K562 (cell line): ENCODE results near the gene DALRD3. TPM values are rescaled to one million over a fixed set of nuclear protein-coding genes. Genes with fewer than 3 reads are reported as not detected.

Experiments used
- ATAC-seq: fragments of 200-7000 bp; cut with Tn5 transposase; 3 replicates; pipeline ENCODE4 v1.9.1; 2020; ENCODE audit warnings: moderate library complexity
- BruUV-seq: library from RNA; stranded (reverse); fragments of 400-500 nt; replicated peaks from 2 replicates; lab custom pipeline; 2021; lab: Mats Ljungman, UMichigan
- CTCF ChIA-PET: fragments of 300-600 bp; formaldehyde crosslinking; extraction: SDS; loops from one replicate; lab custom pipeline; 2021; ENCODE audit warnings: low intra/inter-chr PET ratio; lab: Yijun Ruan, JAX
- POLR2A ChIA-PET: fragments of 300-600, 350-650 bp; sonication (Branson Sonifier 250); formaldehyde crosslinking; extraction: SDS; loops from one replicate; lab custom pipeline; 2021; ENCODE audit warnings: antibody characterized with exemption, inconsistent platforms; lab: Yijun Ruan, JAX
- DNase-seq, 4 experiments: peaks; one replicate each; pipeline versions ENCODE4 v3.0.0 to v3.0.0-alpha.2; 2011 to 2018; ENCODE audit warnings: low spot score in 3 of 4, mixed read lengths in 3 of 4; ENCODE audit errors: extremely low read depth in 1 of 4
- FAIRE-seq: peaks from 2 replicates; lab custom pipeline; 2011; peaks lifted over from hg19 to GRCh38; lab: Jason Lieb, UNC
- H2AFZ ChIP-seq: 2 replicates; pipeline ENCODE4 v1.6.0; 2011; ENCODE audit warnings: low read depth, low read length, control low read depth, inconsistent platforms
- H3K27ac ChIP-seq: fragments of 200-600 bp; 3 replicates; pipeline ENCODE4 v1.8.0; 2011; ENCODE audit warnings: low read depth, mild to moderate bottlenecking, control low read depth, inconsistent platforms, low read length, moderate library complexity, mixed read lengths; ENCODE audit errors: extremely low read depth
- H3K27me3 ChIP-seq, 2 experiments: fragments of 300-600 bp in 1 of 2; 2 replicates in 1 of 2; 3 replicates in 1 of 2; pipeline versions ENCODE4 v1.6.0 to v1.8.0; 2011; ENCODE audit warnings: inconsistent platforms in 2 of 2, low read length in 2 of 2, mild to moderate bottlenecking in 1 of 2, mixed read lengths in 1 of 2, moderate library complexity in 1 of 2; ENCODE audit not compliant: control insufficient read depth in 2 of 2, insufficient read depth in 2 of 2
- H3K36me3 ChIP-seq: fragments of 300-600 bp; 3 replicates; pipeline ENCODE4 v1.8.0; 2011; ENCODE audit warnings: mild to moderate bottlenecking, low read length, inconsistent platforms; ENCODE audit not compliant: control insufficient read depth, insufficient read depth
- H3K4me1 ChIP-seq, 2 experiments: fragments of 200-600 bp in 1 of 2; replicated peaks in 1 of 2; 2 replicates in 1 of 2; 3 replicates in 1 of 2; pipeline versions ENCODE4 v1.5.1 to v1.8.0; 2011; ENCODE audit warnings: inconsistent platforms in 2 of 2, low read length in 2 of 2, mild to moderate bottlenecking in 1 of 2, mixed read lengths in 1 of 2, moderate library complexity in 1 of 2; ENCODE audit not compliant: control insufficient read depth in 2 of 2, insufficient read depth in 2 of 2
- H3K4me2 ChIP-seq: 2 replicates; pipeline ENCODE4 v1.6.1; 2011; ENCODE audit warnings: low read length, control low read depth, inconsistent platforms, mixed read lengths; ENCODE audit not compliant: insufficient read depth
- H3K4me3 ChIP-seq: fragments of 200-600 bp; sonication (generic), shearing (Covaris generic); 2 replicates; pipeline ENCODE4 v1.5.1; 2016; ENCODE audit warnings: control low read depth, inconsistent platforms
- H3K79me2 ChIP-seq: fragments of 200-600 bp; 3 replicates; pipeline ENCODE4 v1.8.0; 2011; ENCODE audit warnings: low read length, inconsistent platforms; ENCODE audit not compliant: control insufficient read depth, insufficient read depth
- H3K9ac ChIP-seq, 2 experiments: 2 replicates each; pipeline versions ENCODE4 v1.6.0 to v1.6.1; 2011; ENCODE audit warnings: low read depth in 2 of 2, low read length in 2 of 2, control low read depth in 1 of 2, inconsistent platforms in 1 of 2, mild to moderate bottlenecking in 1 of 2, mixed read lengths in 1 of 2; ENCODE audit not compliant: insufficient read depth in 1 of 2
- H3K9me1 ChIP-seq: one replicate; pipeline ENCODE4 v1.6.0; 2011; ENCODE audit warnings: inconsistent platforms, mild to moderate bottlenecking, low read length, moderate library complexity; ENCODE audit not compliant: control insufficient read depth, insufficient read depth
- H3K9me3 ChIP-seq: replicated peaks from 2 replicates; pipeline ENCODE4 v1.5.1; 2011; ENCODE audit warnings: low read depth, low read length, inconsistent platforms; ENCODE audit not compliant: control insufficient read depth, insufficient read depth
- H4K20me1 ChIP-seq: replicated peaks from 2 replicates; pipeline ENCODE4 v1.6.1; 2011; ENCODE audit warnings: low read length, inconsistent platforms, mixed read lengths; ENCODE audit not compliant: control insufficient read depth, insufficient read depth
- BRD4 ChIP-seq: fragments of 200-600 bp; sonication (generic); IDR thresholded peaks from 2 replicates; pipeline ENCODE4 v1.6.1; 2017; ENCODE audit warnings: inconsistent platforms
- STAT5B ChIP-seq: fragments of 250-450 bp; sonication (Bioruptor Pico); IDR thresholded peaks from 2 replicates; pipeline ENCODE4 v1.8.0; 2021; ENCODE audit warnings: mild to moderate bottlenecking, inconsistent platforms
- WGBS: fragments of 100-300 bp; shearing (Covaris generic); methylation state at CpG from one replicate; pipeline ENCODE4 v1.1.6; 2016; ENCODE audit warnings: low coverage, mixed read lengths; ENCODE audit not compliant: insufficient coverage; ENCODE audit errors: missing lambda C conversion rate; 5-methylcytosine and 5-hydroxymethylcytosine counted together
- in situ Hi-C: fragments of 300-500 bp; cut with MboI; formaldehyde crosslinking; loops from 4 replicates; pipeline ENCODE4 v1.15.0; 2018; ENCODE audit warnings: inconsistent platforms, mixed read lengths
- intact Hi-C: fragments of 100-400 bp; cut with micrococcal nuclease; formaldehyde crosslinking; loops from 2 replicates; pipeline ENCODE4 v1.14.2; 2022
- polyA plus RNA-seq, 8 experiments: library from polyadenylated mRNA; depleted of rRNA in 4 of 8; stranded (reverse) in 5 of 8; unstranded in 3 of 8; fragments of >200 nt; fragmentation: Nextera tagmentation in 2 of 8; fragmentation: Illumina TruSeq in 1 of 8; extraction: Ambion mirVana in 2 of 8; extraction: Trizol in 1 of 8; gene quantifications; 2 replicates each; pipeline versions ENCODE4 v1.2.1 to v1.2.3, GENCODE V29; 2011 to 2014; ENCODE audit warnings: inconsistent platforms in 1 of 8, missing spikeins in 1 of 8
- total RNA-seq, 7 experiments: library from RNA; depleted of rRNA in 6 of 7; stranded (reverse); fragments of >200 nt in 6 of 7; fragmentation: Illumina TruSeq in 2 of 7; extraction: Trizol in 2 of 7; gene quantifications; 2 replicates each; pipeline versions ENCODE4 v1.2.1 to v1.2.3, GENCODE V29; 2011 to 2021; ENCODE audit warnings: low replicate concordance in 1 of 7
- TF ChIP-seq, protein P1 (sequence below), 3 experiments: IDR thresholded peaks in 2 of 3; conservative IDR thresholded peaks in 1 of 3; 2 replicates each; pipeline ENCODE4 v1.5.1; 2011 to 2012; ENCODE audit warnings: low read length in 3 of 3, mild to moderate bottlenecking in 3 of 3, control low read depth in 2 of 3, improper control_type of control experiment in 1 of 3, inconsistent platforms in 1 of 3, low read depth in 1 of 3, mixed read lengths in 1 of 3, moderate library complexity in 1 of 3; ENCODE audit not compliant: insufficient read depth in 2 of 3
- TF ChIP-seq, protein P2 (sequence below): fragments of 450-650 bp; formaldehyde crosslinking; conservative IDR thresholded peaks from 2 replicates; pipeline ENCODE4 v1.4.0; 2022; ENCODE audit warnings: mild to moderate bottlenecking, missing genetic modification characterization

DALRD3 gene
- total and polyA plus RNA-seq, 9 of the 15 experiments (the other 6 are each of a cell fraction or from before 2014, with no cell fraction given) = 6.6 to 31.3 (median 14.4) TPM

DNA sequence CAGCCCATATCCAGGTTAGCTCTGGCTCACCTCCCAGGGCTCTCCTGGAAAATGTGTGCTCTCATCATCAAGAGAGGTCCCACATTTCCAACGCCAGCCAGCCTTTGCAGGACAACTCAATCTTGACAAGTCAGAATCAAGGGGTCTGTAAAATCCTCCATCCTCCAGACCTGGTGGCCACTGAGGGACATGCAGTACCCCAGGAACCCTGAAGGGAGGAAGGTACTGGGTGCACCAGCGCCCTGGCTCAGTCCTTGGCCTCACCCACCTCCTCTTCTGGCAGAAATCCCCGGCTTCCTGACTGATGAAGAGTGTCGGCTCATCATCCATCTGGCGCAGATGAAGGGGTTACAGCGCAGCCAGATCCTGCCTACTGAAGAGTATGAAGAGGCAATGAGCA, 17.2 kb downstream of the DALRD3 start:
- DNase-seq = no peak
- no peaks in the 10 kb centered on the region for H4K20me1 ChIP-seq
- peaks cover under 1% of the 10 kb centered on the region; the same call in 1 of the 3 replicates for H3K79me2 ChIP-seq
- FAIRE-seq = no peak
- no peaks in the 10 kb centered on the region for H3K36me3 ChIP-seq
- H3K4me1 ChIP-seq = peaks cover 13 to 27% of the 10 kb centered on the region in 2 experiments; a peak in 4 of 5 replicates
- intact Hi-C loops = no loop called here
- no peak overlapping the region for H3K4me3 ChIP-seq
- TF ChIP-seq, protein P1, sequence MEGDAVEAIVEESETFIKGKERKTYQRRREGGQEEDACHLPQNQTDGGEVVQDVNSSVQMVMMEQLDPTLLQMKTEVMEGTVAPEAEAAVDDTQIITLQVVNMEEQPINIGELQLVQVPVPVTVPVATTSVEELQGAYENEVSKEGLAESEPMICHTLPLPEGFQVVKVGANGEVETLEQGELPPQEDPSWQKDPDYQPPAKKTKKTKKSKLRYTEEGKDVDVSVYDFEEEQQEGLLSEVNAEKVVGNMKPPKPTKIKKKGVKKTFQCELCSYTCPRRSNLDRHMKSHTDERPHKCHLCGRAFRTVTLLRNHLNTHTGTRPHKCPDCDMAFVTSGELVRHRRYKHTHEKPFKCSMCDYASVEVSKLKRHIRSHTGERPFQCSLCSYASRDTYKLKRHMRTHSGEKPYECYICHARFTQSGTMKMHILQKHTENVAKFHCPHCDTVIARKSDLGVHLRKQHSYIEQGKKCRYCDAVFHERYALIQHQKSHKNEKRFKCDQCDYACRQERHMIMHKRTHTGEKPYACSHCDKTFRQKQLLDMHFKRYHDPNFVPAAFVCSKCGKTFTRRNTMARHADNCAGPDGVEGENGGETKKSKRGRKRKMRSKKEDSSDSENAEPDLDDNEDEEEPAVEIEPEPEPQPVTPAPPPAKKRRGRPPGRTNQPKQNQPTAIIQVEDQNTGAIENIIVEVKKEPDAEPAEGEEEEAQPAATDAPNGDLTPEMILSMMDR (IDR thresholded peaks at IDR 0.05 in 2 of 3, conservative IDR thresholded peaks at IDR 0.05 in 1 of 3; ENCODE audit: insufficient read depth in 2 of 3, low read depth in 1 of 3, low read length in 3 of 3) = peak in 1 of 3 experiments; percentile 10; a peak in 1 of 6 replicates
- TF ChIP-seq STAT5B (CRISPR knock-in tag) (no peak), BRD4 (no peak)
- TF ChIP-seq, protein P2, sequence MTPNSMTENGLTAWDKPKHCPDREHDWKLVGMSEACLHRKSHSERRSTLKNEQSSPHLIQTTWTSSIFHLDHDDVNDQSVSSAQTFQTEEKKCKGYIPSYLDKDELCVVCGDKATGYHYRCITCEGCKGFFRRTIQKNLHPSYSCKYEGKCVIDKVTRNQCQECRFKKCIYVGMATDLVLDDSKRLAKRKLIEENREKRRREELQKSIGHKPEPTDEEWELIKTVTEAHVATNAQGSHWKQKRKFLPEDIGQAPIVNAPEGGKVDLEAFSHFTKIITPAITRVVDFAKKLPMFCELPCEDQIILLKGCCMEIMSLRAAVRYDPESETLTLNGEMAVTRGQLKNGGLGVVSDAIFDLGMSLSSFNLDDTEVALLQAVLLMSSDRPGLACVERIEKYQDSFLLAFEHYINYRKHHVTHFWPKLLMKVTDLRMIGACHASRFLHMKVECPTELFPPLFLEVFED = no peak
- TF ChIP-seq, all 486 proteins: peak for 1
- ChIA-PET POLR2A (interaction anchor here (0.8 kb wide), 1 partner anchor 10 kb away, joined by 4 read pairs; no protein-coding TSS in a partner anchor), CTCF (no interaction called here)
- no peak overlapping the region for H2AFZ ChIP-seq
- no peaks in the 10 kb centered on the region for H3K27me3 ChIP-seq
- BruUV-seq = no TSS peak
- ATAC-seq = 0 out of 3 replicates have a peak, but pooled peaks have one; percentile 24
- H3K9me3 ChIP-seq = no peaks in the 10 kb centered on the region
- H3K27ac ChIP-seq = no peak overlapping the region
- H3K9me1 ChIP-seq = no peaks in the 10 kb centered on the region
- H3K4me2 ChIP-seq = no peak overlapping the region
- 29% methylated on average over 5 of the region's 6 CpGs for WGBS
- H3K9ac ChIP-seq = no peak overlapping the region
- in situ Hi-C loops = no loop called here
